C4-2B (cell line): ENCODE measurements around the gene ARMH1.

Experiments
- H3K27ac ChIP-seq: fragments of 450-650 bp; 2 replicates; pipeline ENCODE4 v1.5.1; 2017
- ZFX ChIP-seq: fragments of 450-650 bp; IDR thresholded peaks from 2 replicates; pipeline ENCODE4 v1.6.1; 2017
- TF ChIP-seq, protein P1 (sequence below): fragments of 450-650 bp; conservative IDR thresholded peaks from 2 replicates; pipeline ENCODE4 v1.5.1; 2017; ENCODE audit warnings: mild to moderate bottlenecking

ARMH1 gene

DNA sequence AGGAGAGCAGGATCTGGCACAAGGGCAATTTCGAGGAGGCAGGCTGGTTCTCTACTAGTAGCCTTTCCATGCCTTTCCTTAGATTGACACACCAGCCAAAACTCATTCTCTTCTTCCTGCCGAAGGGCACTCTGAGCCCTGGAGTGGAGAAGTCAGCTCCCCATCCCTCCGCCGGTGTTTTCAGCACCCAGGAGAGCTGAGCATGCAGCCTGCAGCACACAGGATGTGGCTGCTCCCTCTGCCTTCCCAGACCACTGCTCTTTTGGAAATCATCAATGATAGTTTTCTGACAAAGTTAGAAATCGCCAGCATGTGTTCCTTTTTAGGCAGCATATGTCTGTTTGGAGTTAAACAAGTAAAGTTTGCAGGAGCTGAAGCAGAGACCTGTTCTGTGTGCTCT, 44.8 kb downstream of the ARMH1 start:
- no peak overlapping the region; the same call in 1 of the 2 replicates for H3K27ac ChIP-seq
- no peak for TF ChIP-seq ZFX

DNA sequence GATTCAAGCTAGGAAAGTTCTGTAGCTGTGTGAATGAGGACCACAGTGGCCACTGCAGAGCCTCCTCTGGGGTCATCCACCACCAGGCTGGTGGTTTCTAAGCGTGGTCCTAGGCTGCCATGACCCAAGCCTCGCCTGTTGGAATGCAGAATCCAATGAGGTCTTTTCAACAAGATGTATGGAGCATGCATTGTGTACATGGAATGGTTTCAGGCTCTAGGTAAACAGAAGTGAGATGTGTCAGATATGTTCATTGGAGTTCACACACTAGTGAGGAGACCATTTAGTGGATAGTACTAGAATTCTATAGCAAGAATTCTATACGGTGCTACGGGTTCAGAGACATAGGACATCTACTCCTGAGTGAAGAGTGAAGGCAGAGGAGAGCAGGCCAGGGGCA, 45.8 kb downstream of the ARMH1 start:
- peak overlapping the region; percentile 27 for H3K27ac ChIP-seq

GRCh38 chr1:44721485-44722361, 47.2 kb downstream of the ARMH1 start:
- no peak for TF ChIP-seq ZFX
- TF ChIP-seq, protein P1, sequence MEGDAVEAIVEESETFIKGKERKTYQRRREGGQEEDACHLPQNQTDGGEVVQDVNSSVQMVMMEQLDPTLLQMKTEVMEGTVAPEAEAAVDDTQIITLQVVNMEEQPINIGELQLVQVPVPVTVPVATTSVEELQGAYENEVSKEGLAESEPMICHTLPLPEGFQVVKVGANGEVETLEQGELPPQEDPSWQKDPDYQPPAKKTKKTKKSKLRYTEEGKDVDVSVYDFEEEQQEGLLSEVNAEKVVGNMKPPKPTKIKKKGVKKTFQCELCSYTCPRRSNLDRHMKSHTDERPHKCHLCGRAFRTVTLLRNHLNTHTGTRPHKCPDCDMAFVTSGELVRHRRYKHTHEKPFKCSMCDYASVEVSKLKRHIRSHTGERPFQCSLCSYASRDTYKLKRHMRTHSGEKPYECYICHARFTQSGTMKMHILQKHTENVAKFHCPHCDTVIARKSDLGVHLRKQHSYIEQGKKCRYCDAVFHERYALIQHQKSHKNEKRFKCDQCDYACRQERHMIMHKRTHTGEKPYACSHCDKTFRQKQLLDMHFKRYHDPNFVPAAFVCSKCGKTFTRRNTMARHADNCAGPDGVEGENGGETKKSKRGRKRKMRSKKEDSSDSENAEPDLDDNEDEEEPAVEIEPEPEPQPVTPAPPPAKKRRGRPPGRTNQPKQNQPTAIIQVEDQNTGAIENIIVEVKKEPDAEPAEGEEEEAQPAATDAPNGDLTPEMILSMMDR, result no peak
- peak overlapping the region; percentile 73 for H3K27ac ChIP-seq

More for the DNA sequence above, 45.8 kb downstream of the ARMH1 start:
- TF ChIP-seq, protein P1, result no peak
- TF ChIP-seq ZFX, result no peak

DNA sequence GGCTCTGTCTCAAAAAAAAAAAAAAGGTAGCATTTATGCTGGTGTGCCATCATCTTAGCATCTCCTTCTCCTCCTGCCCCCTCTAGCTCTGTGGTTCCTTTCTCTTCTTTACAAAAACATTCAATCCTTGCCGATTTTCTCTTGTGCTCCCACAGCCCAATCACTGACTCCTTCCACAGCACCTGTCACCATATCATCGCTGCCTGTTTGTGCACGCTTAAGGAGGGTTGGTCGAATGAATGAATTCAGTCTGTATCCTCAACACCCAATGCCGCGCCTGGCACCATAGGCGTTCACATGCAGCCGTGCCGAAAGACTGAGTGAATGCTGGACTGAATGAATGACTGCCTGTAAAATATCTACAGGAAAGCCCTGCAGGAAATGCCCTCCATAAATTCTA, 48.5 kb downstream of the ARMH1 start:
- H3K27ac ChIP-seq, result peak overlapping the region; percentile 73; the same call in 1 of the 2 replicates
- TF ChIP-seq, protein P1, result no peak
- no peak for TF ChIP-seq ZFX

DNA sequence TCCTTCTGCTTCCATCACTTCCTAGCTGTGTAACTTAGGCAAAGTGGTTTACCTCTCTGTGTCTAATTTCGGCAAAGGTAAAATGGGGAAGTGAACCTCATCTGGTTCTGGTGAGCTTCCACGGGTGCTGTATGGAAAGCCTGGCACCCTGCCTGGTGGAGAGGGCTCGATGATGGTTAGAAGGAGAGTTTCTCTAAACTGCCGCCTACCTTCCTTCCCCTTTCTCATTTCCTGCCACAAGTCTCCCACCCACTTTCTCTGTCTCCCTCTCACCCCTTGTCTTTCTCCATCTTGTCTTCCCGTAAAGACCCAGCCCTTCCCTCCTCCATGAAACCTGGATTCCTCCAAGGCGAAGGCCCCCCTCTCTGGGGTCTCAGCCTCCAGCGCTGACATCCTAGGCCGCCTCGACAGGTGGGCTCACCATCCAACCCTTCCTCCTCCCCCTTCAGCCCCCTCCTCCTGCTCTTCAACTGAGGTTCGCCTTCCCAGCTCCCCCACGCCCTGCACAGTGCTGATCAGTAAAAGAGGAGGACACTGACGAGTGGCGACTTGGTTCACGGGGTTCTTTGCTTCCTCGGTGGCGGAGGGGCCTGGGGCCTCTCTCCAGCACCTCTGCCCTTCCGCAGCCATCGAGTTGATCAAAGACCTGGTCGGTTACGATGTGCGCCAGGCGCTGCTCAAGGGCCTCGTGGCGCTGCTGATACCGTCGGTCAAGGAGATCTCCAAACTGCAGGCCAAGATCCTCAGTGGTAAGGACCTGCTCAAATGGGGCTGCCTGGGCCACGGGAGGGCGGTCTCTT, 49.2 kb downstream of the ARMH1 start:
- TF ChIP-seq, protein P1, result no peak
- TF ChIP-seq ZFX, result no peak
- 0 out of 2 replicates have a peak overlapping the region, but pooled peaks have one; percentile 5 for H3K27ac ChIP-seq

- H3K27ac ChIP-seq, result no peak overlapping the region
- TF ChIP-seq ZFX, result no peak
- TF ChIP-seq, protein P1, result no peak
Observed at GRCh38 chr1:44724296-44724954, 49.9 kb downstream of the ARMH1 start.

- no peak overlapping the region for H3K27ac ChIP-seq
- TF ChIP-seq ZFX, result no peak
- TF ChIP-seq, protein P1, result no peak
Observed at GRCh38 chr1:44724955-44725698, 50.6 kb downstream of the ARMH1 start.
